Measurements from ENCODE around the gene ASCC2. TPM values are rescaled to one million over a fixed set of nuclear protein-coding genes. Genes with fewer than 3 reads are reported as not detected.

ASCC2 gene
- total RNA-seq, 2 experiments from 2014 or later = 55.3 to 58.5 TPM

DNA sequence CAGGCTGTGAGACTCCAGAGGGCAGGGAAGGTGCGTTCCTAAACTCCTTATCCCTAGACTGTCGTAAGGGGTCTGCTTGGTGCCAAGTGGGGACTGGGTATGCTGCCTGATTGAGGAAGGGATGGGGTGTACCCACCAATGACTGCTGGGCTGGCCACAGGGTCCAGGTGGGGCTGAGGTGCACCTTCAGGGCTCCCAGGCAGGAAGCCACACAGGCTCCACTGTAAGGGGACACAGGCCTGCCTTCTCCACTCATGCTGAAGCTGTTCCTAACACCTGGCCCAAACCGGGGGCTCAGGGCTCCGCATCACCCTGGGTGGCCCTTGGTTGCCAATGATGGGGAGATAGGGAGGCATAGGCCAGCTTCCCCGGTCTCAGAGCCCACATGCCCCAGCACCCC, 97.9 kb downstream of the ASCC2 start:
- intact Hi-C loops (cut with micrococcal nuclease) = no loop called here
- H3K27me3 Mint-ChIP-seq = no peaks in the 10 kb centered on the region
- H3K27ac Mint-ChIP-seq = no peak overlapping the region
- TF ChIP-seq, protein P1, sequence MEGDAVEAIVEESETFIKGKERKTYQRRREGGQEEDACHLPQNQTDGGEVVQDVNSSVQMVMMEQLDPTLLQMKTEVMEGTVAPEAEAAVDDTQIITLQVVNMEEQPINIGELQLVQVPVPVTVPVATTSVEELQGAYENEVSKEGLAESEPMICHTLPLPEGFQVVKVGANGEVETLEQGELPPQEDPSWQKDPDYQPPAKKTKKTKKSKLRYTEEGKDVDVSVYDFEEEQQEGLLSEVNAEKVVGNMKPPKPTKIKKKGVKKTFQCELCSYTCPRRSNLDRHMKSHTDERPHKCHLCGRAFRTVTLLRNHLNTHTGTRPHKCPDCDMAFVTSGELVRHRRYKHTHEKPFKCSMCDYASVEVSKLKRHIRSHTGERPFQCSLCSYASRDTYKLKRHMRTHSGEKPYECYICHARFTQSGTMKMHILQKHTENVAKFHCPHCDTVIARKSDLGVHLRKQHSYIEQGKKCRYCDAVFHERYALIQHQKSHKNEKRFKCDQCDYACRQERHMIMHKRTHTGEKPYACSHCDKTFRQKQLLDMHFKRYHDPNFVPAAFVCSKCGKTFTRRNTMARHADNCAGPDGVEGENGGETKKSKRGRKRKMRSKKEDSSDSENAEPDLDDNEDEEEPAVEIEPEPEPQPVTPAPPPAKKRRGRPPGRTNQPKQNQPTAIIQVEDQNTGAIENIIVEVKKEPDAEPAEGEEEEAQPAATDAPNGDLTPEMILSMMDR (IDR thresholded peaks at IDR 0.05) = no peak
- no peak overlapping the region for H3K4me3 Mint-ChIP-seq
- H3K36me3 Mint-ChIP-seq (ENCODE audit: low read depth) = peaks cover 5% of the 10 kb centered on the region
- no peak for ATAC-seq
- CTCF ChIA-PET = no interaction called here
- no peak for DNase-seq
- POLR2A ChIA-PET = no interaction called here
- peaks cover 4% of the 10 kb centered on the region for H3K4me1 Mint-ChIP-seq (ENCODE audit: low read depth)
- no peaks in the 10 kb centered on the region for H3K9me3 Mint-ChIP-seq

DNA sequence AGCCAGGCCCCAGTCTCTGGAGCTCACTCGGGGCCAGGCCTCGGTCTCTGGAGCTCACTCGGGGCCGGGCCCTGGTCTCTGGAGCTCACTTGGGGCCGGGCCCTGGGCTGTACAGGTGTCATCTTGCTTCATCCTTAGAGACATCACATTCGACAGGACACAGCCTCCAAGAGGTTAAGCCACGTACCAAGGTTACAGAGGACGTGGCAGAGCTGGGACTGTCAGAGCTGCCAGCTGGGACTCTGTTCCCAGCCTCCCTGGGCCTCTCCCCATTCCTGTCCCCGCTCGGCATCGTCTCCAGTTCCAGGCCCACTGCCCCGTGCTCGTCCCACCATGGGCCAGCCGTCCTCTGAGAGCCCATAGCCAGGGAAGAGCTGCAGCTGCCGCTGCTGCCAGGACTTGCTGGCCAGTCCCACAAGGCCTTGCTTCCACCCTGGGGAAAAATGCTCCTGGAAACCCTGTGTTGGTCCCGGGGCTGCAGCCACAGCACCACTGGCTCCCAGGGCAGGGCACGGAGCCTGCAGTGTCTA, 98.7 kb downstream of the ASCC2 start:
- DNase-seq (no peak), ATAC-seq (no peak)

More for the DNA sequence above, 98.7 kb downstream of the ASCC2 start:
- ChIA-PET POLR2A (no interaction called here), CTCF (no interaction called here)
- TF ChIP-seq, protein P1 (IDR thresholded peaks at IDR 0.05) = no peak
- Mint-ChIP-seq H3K4me1 (ENCODE audit: low read depth) (peaks cover 4% of the 10 kb centered on the region), H3K9me3 (no peaks in the 10 kb centered on the region), H3K27me3 (no peaks in the 10 kb centered on the region), H3K4me3 (no peak overlapping the region), H3K27ac (no peak overlapping the region), H3K36me3 (ENCODE audit: low read depth) (peaks cover 5% of the 10 kb centered on the region)
- intact Hi-C loops (cut with micrococcal nuclease) = no loop called here

Other genes starting within 250 kb of the ASCC2 start
- 10 to 100 TPM; 34.4 to 35.3 TPM for gene NF2, start 234.6 kb downstream of the ASCC2 start, total RNA-seq
- under 1 TPM in 1 of 2 experiments, not detected in 1; 0.09 TPM for gene CABP7, start 118.3 kb downstream of the ASCC2 start, total RNA-seq
- gene ZMAT5, start 71.3 kb downstream of the ASCC2 start, total RNA-seq = 10 to 100 TPM; 18.5 to 18.7 TPM
- gene UQCR10, start 70.9 kb downstream of the ASCC2 start, total RNA-seq = 100 to 1,000 TPM in 1 of 2 experiments, 10 to 100 TPM in 1; 92.4 to 105 TPM
- 10 to 100 TPM; 19.5 to 21.3 TPM for gene MTMR3, start 44.9 kb upstream of the ASCC2 start, total RNA-seq
- not detected for gene HORMAD2, start 242.2 kb upstream of the ASCC2 start, total RNA-seq

Measured in activated CD8-positive, alpha-beta T cell treated with anti-CD3 and anti-CD28 coated beads for 36 hours (primary cell).